ENCODE results near the gene SPECC1.
"Not testable (repeated sequence)": the region's sequence is repeated elsewhere in the genome, so short reads cannot be mapped to it uniquely, and the experiment has no call there.

SPECC1 gene

GRCh38 chr17:20092973-20093626 is 83.9 kb downstream of the SPECC1 start:
- no peak for DNase-seq (ENCODE audit: low read depth)

GRCh38 chr17:20094777-20095176 is 85.6 kb downstream of the SPECC1 start:
- DNase-seq (ENCODE audit: low read depth) = no peak

- no peak for DNase-seq (ENCODE audit: low read depth)
These were observed 86.3 kb downstream of the SPECC1 start for GRCh38 chr17:20095336-20096080.

DNA sequence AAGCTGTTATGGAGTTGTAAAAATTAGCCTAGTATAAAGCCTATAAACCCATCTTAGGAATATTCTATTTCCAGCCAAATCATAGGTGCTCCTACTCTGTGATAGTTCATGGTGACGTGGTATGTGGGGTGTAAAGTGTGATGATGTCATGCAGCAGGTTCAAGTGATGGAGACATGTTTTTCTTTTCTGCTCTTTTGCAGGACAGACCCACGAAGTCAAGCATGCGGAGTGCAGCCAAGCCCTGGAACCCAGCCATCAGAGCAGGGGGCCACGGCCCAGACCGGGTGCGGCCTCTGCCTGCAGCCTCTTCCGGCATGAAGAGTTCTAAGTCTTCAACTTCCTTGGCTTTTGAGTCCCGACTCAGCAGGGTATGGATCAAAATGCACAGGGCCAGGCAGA is 87.3 kb downstream of the SPECC1 start:
- no peak for DNase-seq (ENCODE audit: low read depth)

- DNase-seq (ENCODE audit: low read depth) = no peak
These were observed 88.2 kb downstream of the SPECC1 start for GRCh38 chr17:20097330-20097729.

- DNase-seq (ENCODE audit: low read depth) = no peak
These were observed 89.2 kb downstream of the SPECC1 start for GRCh38 chr17:20098314-20098713.

- not testable (repeated sequence) for DNase-seq (ENCODE audit: low read depth)
These were observed 91.6 kb downstream of the SPECC1 start for GRCh38 chr17:20100806-20101205.

DNA sequence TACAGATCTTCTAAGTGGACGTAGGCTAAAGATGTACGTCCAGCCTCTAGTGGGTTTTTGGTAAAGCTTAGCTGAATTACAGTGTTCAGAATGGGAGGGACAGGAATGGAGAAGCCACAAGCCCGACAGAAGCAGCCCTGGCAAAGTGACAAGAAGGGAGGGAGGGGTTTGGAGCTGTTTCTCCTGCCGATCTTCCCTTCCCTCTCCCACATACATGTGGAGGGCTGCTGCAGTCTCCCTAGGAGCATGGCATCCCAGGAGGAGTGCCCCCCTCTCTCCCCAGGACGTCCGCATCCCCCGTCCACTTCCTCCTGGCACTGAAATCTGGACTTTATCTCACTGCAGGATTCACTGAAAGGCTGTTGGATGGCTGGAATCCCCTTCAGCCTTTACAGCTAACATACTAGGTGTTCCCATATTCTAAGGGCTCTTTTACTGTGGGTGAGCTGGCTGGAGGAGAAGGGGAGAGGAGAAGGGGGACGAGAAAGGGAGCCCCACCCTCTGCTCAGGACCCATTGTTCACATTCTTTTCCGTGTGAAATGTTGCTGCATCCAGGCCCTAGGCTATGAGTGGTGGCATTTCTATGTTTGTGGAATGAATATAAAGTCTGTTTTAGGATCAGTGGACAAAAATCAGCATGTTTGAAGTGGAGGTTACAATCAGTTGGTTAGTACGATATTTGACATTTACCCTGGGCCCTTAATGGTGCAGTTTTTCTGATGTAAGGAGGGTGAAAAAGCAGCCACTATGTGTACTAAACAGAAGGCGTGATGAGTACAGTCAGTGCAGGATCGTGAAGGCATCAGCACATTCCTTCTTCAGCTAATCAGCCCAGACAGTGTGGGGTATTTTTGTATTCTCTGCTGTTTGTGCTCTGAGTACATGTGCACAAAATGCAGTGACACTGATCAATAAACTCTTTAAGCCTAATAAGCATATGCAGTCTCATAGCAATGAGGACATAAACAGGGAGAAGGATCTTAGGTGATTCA is 94.6 kb downstream of the SPECC1 start:
- no peak for DNase-seq (ENCODE audit: low read depth)

DNA sequence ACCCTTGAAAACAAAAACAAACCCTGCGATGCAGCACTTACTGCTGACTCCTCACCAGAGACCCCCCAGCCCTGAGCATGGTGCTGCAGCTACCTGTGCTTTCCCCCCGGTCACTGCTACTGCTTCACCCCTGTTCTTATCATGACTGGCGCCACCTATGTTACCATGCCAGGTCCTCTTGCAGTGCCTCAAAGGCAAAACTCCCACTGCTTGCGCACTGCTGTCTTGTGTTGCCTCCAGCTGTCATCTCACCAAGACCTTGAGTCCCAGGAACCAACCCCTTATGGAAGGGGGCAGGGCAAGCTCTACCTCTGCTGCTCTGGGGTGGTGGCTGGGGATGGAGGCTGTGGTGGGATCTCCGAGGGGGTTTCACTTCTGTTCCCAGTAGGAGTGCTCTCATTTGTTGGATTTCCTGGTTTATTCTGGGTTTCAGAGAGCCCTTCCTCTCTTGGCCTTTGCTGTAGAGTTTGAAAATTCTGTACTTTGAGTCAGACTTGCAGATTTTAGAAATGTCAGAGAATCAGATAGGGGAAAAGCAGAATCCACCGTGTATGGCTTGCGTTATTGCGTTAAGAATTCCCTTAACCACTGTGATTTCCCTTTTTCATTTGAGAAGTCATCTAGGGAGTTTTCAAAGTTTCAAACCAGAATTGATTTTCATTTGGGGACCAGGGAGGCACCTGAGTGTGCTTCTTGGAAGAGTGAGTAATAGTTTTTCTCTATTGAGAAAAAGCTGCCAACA is 96.6 kb downstream of the SPECC1 start:
- DNase-seq (ENCODE audit: low read depth) = no peak

DNA sequence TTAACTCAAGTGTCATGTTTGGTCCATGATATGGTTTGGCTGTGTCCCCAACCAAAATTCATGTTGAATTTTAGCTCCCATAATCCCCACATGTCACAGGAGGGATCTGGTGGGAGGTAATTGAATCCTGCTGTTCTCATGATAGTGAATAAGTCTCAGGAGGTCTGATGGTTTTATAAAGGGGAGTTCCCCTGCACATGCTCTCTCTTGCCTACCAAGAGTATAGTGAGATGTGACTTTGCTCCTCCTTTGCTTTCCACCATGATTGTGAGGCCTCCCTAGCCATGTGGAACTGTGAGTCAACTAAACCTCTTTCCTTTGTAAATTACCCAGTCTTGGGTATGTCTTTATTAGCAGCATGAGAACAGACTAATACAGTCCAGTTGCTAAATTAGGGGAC is 97.3 kb downstream of the SPECC1 start:
- not testable (repeated sequence) for DNase-seq (ENCODE audit: low read depth)

GRCh38 chr17:20109076-20109475 is 99.9 kb downstream of the SPECC1 start:
- DNase-seq (ENCODE audit: low read depth) = no peak

DNA sequence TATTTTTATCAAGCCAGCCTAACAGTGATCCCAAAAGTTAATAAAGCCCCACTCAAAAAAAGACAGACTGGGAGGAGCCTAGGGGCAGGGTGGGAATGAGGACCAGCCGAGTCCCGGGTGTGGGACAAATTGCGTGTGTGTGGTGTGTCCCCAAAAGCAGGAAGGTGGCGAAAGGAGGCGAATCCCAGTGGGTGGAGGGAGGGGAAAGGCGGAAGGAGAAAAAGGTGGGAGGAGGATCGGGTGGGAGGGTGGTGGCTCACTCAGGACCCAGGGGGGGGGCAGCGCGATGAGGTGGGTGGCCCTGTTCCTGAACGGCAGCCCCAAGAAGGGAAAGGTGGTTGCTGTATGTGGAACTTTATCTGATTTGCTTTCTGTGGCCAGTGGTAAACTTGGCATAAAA is 102.4 kb downstream of the SPECC1 start:
- DNase-seq (ENCODE audit: low read depth) = no peak

GRCh38 chr17:20114466-20114865 is 105.3 kb downstream of the SPECC1 start:
- no peak for DNase-seq (ENCODE audit: low read depth)

- peak; percentile 29 for DNase-seq (ENCODE audit: low read depth)
These were observed 107.6 kb downstream of the SPECC1 start for GRCh38 chr17:20116683-20117309.

DNA sequence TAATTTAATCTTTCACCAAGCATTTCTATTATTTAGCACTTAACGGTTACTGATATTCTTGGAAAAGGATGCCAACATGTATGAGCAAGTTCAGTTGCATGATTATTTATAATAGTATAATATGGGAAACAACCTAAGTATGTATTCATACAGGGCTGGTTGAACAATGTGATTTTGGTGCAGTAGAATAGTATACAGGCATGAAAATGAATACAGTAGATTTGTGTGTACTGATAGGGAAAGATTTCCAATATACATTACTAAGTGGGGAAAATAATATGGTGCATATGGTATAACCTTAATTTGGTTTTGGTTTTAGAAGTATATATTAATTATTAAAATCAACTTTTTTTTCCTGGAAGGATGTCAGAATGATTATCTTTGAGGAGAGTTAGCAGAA is 109.1 kb downstream of the SPECC1 start:
- no peak for DNase-seq (ENCODE audit: low read depth)

DNA sequence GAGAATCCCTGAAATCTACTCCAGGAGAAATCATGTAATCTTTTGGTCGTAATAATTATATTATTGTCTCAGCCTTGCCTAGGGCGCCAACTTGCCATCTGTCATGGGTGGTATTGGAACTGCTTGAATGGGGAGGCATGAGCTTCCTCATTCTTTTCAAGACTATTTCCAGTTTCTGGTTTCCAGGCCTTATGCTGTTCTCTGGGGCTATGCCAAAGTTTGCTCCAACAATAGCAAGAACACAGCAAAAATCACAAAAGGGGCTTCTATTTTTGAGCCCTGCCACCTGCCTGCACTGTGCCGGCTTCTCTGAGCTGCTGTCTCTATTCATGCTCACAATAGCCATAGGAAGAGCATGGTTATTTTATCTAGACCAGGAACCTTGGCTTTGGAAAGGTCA is 111.7 kb downstream of the SPECC1 start:
- DNase-seq (ENCODE audit: low read depth) = no peak

DNA sequence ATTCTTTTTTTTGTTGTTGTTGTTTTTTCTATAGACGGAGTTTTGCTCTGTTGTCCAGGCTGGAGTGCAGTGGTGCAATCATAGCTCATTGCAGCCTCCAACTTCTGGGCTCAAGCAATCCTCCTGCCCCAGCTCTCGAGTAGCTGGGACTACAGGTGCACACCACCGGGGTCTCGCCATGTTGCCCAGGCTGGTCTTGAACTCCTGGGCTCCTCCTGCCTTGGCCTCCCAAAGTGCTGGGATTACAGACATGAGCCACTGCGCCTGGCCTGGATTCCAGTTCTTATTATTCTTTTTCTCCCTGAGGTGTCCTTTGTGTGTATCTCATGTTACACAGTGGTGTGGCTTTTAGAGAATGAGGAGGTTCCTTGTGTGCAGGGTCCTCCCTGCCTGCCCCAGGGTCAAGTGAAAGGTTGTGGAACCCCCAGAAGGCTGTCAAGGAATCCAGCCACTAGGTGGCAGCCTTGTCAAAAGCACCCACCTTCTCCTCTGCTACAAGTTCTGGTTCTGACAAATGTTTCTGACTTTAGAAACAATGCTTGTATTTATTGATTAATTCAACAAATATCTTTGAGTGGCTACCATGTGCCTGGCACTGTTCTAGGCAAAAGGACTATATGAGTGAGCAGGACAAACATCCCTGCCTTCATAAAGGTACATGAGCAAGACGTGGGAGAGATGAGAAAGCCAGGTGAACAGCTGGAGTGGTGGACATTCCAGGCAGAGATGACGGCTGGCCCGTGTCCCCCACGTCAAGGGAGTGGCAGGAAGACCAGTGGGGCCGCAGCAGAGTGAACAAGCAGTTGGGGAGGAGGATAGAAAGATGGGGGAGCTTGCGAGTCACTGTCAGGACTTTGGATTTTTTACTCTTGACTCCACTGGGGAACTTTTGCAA is 112.4 kb downstream of the SPECC1 start:
- DNase-seq (ENCODE audit: low read depth) = peak; percentile 62

DNA sequence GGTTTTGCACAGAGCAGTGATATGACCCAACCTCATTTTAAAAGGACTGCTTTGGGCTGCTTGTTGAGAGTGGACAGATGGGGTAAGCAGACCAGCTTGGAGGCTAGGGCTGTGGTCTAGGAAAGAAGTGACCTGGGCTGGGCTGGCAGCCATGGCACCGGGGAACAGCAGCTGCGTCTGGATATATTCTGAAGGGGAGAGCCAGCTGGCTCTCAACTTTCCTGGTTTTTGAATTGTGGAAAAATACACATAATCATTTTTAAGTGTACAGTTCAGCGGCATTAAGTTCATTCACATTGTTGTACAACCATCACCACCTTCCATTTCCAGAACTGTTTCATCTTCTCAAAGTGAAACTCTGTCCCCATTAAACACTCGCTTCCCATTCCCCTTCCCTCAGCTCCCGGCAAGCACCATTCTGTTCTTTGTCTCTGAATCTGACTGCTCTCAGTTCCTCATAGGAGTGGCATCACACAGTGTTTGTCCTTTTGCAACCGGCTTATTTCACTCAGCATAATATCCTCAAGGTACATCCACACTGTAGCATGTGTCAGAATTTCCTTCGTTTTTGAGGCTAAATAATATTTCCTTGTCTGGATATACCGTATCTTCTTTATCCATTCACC is 113.2 kb downstream of the SPECC1 start:
- DNase-seq (ENCODE audit: low read depth) = no peak

GRCh38 chr17:20123209-20123608 is 114.0 kb downstream of the SPECC1 start:
- no peak for DNase-seq (ENCODE audit: low read depth)

DNA sequence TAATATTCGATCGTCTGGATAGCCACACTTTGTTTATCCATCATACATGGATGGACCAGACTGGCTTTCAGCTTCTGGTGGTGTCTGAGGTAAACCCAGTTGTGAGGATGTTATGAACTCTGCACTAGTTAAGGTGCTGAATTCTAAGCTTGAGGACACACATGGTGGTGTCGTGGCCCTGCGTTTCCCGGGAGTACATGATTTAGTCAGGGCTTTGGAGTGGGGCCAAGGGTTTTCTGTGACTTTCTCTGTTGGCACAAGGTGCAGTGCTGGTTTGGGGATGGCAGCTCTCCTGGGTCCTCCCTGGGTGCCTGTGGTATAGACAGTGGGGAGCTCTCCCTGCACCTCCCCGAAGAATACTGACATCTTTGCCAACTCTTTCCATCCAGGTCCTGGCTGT is 116.6 kb downstream of the SPECC1 start:
- no peak for DNase-seq (ENCODE audit: low read depth)
